ENCODE data around the gene RABL6.

RABL6 gene

GRCh38 chr9:136858844-136859757, 51.4 kb downstream of the RABL6 start:
- no peak for TF ChIP-seq CTCF (IDR thresholded peaks at IDR 0.05; ENCODE audit: low read depth, low read length)
- DNase-seq (ENCODE audit: extremely low read depth, low read depth) = no peak

GRCh38 chr9:136860529-136860928, 52.8 kb downstream of the RABL6 start:
- no peak for DNase-seq (ENCODE audit: extremely low read depth, low read depth)
- TF ChIP-seq CTCF (IDR thresholded peaks at IDR 0.05; ENCODE audit: low read depth, low read length) = no peak

GRCh38 chr9:136860933-136861873, 53.5 kb downstream of the RABL6 start:
- no peak for TF ChIP-seq CTCF (IDR thresholded peaks at IDR 0.05; ENCODE audit: low read depth, low read length)
- DNase-seq (ENCODE audit: extremely low read depth, low read depth) = no peak

- no peak for DNase-seq (ENCODE audit: extremely low read depth, low read depth)
- no peak for TF ChIP-seq CTCF (IDR thresholded peaks at IDR 0.05; ENCODE audit: low read depth, low read length)
Measured at GRCh38 chr9:136861874-136862457, 54.2 kb downstream of the RABL6 start.

GRCh38 chr9:136862849-136863622, 55.3 kb downstream of the RABL6 start:
- no peak for TF ChIP-seq CTCF (IDR thresholded peaks at IDR 0.05; ENCODE audit: low read depth, low read length)
- no peak for DNase-seq (ENCODE audit: extremely low read depth, low read depth)

GRCh38 chr9:136863623-136864273, 56.0 kb downstream of the RABL6 start:
- no peak for TF ChIP-seq CTCF (IDR thresholded peaks at IDR 0.05; ENCODE audit: low read depth, low read length)
- DNase-seq (ENCODE audit: extremely low read depth, low read depth) = no peak

Data from AG09319 (cell line).